ENCODE data around the gene IL20RA. TPM values are rescaled to one million over a fixed set of nuclear protein-coding genes. Genes with fewer than 3 reads are reported as not detected.

Gene IL20RA
- total RNA-seq, 1 donor from 2014 or later = 13.3 TPM

DNA sequence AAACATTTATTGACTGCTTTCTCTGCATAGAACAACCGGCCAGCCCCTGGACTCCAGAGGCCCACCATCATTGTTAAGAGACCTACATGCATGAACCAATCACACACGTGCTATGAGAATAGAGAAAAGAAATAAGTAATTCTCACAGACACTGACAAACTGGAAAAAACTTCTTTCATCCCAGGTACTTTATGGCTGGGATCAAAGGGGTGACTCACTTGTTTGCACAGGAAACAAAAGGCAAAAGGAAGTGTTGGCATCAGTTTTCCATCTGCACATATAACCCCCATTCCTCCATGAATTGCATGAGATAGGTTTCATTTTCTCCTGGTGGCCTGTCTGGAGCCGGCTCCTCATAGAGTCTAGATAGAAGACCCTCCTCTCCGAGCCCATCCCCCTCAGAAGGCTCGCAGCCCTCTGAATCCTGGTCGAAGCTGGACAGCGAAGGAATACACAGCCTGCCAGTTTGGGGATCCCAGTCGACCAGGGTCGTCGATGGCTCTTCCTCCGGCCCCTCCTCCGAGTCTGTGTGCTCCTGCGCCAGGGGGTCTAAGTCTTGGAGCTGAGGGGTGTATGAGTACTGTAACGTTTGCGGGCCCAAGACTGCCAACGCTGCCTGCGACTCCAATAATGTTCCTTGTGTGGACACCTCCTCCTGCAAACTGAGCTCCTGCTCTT, 43.3 kb downstream of the IL20RA start:
- Histone ChIP-seq H3K27me3 (no peaks in the 10 kb centered on the region), H3K4me3 (no peak overlapping the region), H3K36me3 (no peaks in the 10 kb centered on the region), H3K4me1 (no peaks in the 10 kb centered on the region), H3K27ac (no peak overlapping the region), H3K9me3 (no peaks in the 10 kb centered on the region)
- intact Hi-C loops (cut with DNase I) = no loop called here
- TF ChIP-seq, protein P1, sequence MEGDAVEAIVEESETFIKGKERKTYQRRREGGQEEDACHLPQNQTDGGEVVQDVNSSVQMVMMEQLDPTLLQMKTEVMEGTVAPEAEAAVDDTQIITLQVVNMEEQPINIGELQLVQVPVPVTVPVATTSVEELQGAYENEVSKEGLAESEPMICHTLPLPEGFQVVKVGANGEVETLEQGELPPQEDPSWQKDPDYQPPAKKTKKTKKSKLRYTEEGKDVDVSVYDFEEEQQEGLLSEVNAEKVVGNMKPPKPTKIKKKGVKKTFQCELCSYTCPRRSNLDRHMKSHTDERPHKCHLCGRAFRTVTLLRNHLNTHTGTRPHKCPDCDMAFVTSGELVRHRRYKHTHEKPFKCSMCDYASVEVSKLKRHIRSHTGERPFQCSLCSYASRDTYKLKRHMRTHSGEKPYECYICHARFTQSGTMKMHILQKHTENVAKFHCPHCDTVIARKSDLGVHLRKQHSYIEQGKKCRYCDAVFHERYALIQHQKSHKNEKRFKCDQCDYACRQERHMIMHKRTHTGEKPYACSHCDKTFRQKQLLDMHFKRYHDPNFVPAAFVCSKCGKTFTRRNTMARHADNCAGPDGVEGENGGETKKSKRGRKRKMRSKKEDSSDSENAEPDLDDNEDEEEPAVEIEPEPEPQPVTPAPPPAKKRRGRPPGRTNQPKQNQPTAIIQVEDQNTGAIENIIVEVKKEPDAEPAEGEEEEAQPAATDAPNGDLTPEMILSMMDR (IDR thresholded peaks at IDR 0.05) = no peak
- DNase-seq = no peak
- ATAC-seq = no peak

DNA sequence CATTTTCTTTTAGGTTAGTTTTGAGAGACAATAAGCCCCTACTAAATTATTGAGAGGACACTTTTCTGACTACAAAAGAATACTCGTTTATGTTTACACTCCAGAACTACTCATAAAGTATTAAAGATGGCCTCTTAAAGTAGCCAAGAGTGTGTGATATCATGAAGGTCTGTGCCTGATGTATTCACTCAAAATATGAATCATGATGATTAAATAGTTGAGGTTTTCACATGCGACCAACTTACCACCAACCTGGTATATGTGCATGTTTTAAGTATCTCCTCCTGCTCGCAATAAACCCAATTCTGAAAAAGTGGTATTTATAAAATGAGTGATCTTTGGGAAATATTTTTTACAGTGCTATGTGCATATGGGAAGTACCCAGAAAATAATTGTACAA, 43.9 kb downstream of the IL20RA start:
- TF ChIP-seq, protein P1 (IDR thresholded peaks at IDR 0.05) = no peak
- intact Hi-C loops (cut with DNase I) = no loop called here
- H3K27ac ChIP-seq = no peak overlapping the region

DNA sequence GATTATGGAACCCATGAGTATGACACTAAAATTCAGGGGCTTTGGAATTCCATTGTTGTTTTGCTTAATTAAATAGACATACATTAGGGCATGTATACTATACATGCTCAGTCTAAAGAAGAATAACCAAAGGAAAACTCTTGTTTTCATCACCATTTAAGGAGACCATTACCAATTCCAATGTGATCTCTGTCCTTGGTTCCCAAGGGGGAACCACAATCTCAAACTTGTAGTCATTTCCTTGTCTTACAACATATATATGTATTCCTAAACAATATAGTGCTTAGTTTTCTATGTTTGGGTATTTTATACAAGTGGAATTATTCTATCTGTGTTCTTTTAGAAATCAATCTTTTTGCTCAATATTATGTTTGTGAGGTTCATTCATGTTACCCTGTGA, 49.2 kb downstream of the IL20RA start:
- no peak for ATAC-seq
- intact Hi-C loops (cut with DNase I) = no loop called here
- no peaks in the 10 kb centered on the region for H3K4me1 ChIP-seq
- peaks cover 28% of the 10 kb centered on the region for H3K27me3 ChIP-seq
- H3K4me3 ChIP-seq = no peak overlapping the region
- no peaks in the 10 kb centered on the region for H3K36me3 ChIP-seq
- no peak overlapping the region for H3K27ac ChIP-seq
- H3K9me3 ChIP-seq = no peaks in the 10 kb centered on the region
- TF ChIP-seq, protein P1 (IDR thresholded peaks at IDR 0.05) = no peak
- no peak for DNase-seq

More for the DNA sequence above, 43.9 kb downstream of the IL20RA start:
- H3K36me3 ChIP-seq = no peaks in the 10 kb centered on the region
- no peaks in the 10 kb centered on the region for H3K9me3 ChIP-seq
- no peaks in the 10 kb centered on the region for H3K27me3 ChIP-seq
- no peaks in the 10 kb centered on the region for H3K4me1 ChIP-seq
- no peak for DNase-seq
- no peak overlapping the region for H3K4me3 ChIP-seq
- no peak for ATAC-seq

DNA sequence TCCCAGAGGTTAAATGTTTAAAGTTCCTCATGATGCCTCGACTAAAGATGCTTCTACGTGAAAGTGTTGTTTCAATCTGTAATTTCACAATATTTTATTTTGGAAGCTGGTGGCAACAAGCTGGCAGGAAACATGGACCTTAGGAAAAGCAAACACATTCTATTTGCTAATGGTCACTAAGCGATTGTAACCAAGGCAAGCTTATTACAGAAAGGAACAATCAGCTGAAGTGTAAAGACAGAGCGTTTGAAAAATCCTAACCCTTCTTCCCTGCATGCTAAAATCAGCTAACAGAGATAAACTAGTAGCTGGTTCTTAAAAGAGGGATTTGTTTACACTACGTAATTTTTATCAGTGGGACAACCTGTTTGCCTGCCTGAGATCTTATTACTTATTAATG, 50.0 kb downstream of the IL20RA start:
- no peak for DNase-seq
- ATAC-seq = peak; percentile 31
- intact Hi-C loops (cut with DNase I) = no loop called here
- Histone ChIP-seq H3K36me3 (no peaks in the 10 kb centered on the region), H3K4me3 (no peak overlapping the region), H3K27me3 (peaks cover 35% of the 10 kb centered on the region), H3K9me3 (no peaks in the 10 kb centered on the region), H3K27ac (no peak overlapping the region), H3K4me1 (no peaks in the 10 kb centered on the region)
- TF ChIP-seq, protein P1 (IDR thresholded peaks at IDR 0.05) = no peak

DNA sequence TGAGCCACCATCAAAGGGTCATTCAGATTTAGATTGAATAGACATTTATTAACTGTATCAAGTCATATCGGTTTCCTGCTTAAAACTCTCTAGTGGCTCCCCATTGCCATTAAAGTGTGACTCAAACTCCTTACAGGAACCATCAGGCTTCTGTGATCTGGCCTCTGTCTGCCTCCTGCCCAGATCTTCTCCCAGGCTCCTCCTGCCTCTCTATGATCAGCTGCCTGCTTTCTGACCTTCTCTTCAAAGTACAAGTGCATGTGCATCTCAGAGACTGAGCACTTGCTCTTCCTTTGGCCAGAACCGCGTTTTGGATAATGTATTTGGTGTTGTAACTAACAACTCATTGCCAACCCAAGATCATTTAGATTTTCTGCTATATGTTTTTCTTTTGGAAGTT, 52.7 kb downstream of the IL20RA start:
- H3K27me3 ChIP-seq = peaks cover 57% of the 10 kb centered on the region
- DNase-seq (no peak), ATAC-seq (no peak)
- no peak overlapping the region for H3K4me3 ChIP-seq
- no peaks in the 10 kb centered on the region for H3K9me3 ChIP-seq
- no peaks in the 10 kb centered on the region for H3K4me1 ChIP-seq
- TF ChIP-seq, protein P1 (IDR thresholded peaks at IDR 0.05) = no peak
- no peaks in the 10 kb centered on the region for H3K36me3 ChIP-seq
- no peak overlapping the region for H3K27ac ChIP-seq
- intact Hi-C loops (cut with DNase I) = no loop called here

DNA sequence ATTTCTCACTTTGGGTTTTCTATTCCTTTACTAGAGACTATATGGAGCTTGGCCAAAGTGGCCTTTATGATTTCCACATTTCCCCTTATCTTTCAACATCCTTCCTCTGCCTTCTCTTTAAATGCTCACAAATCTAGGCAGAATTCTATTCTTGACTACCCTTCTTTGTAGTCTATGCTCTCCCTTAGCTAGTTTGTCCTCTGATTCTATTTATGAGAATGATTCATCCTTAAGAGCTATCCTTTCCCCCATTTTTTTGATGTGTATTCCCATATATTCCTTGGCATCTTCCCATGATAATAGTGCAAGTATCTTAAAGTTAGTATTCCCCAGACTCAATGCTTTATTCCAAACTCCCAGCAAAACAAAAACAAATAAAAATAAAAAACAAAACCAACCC, 53.1 kb downstream of the IL20RA start:
- Histone ChIP-seq H3K9me3 (no peaks in the 10 kb centered on the region), H3K4me3 (no peak overlapping the region), H3K27ac (no peak overlapping the region), H3K36me3 (no peaks in the 10 kb centered on the region), H3K27me3 (peaks cover 57% of the 10 kb centered on the region), H3K4me1 (no peaks in the 10 kb centered on the region)
- intact Hi-C loops (cut with DNase I) = no loop called here
- ATAC-seq (no peak), DNase-seq (no peak)
- TF ChIP-seq, protein P1 (IDR thresholded peaks at IDR 0.05) = no peak
